ENCODE results near the gene NTM. TPM values are rescaled to one million over a fixed set of nuclear protein-coding genes. Genes with fewer than 3 reads are reported as not detected.

The NTM gene
- total and polyA plus RNA-seq, 2 of the 8 experiments (the other 6 are each of a cell fraction or from before 2014, with no cell fraction given) = 13.4 to 20.0 TPM

- Histone ChIP-seq H3K23ac (ENCODE audit: insufficient read length) (no peak overlapping the region), H3K4ac (replicated peaks; ENCODE audit: insufficient read length, low read depth, low read length) (no peak overlapping the region), H3K4me2 (ENCODE audit: insufficient read depth in 1 of 2, low read depth in 2 of 2, low read length in 2 of 2) (no peak overlapping the region), H3K79me2 (ENCODE audit: control insufficient read depth in 1 of 2, insufficient read depth in 2 of 2, low read length in 2 of 2) (no peaks in the 10 kb centered on the region), H2BK20ac (ENCODE audit: low read length) (no peak overlapping the region), H3K18ac (ENCODE audit: extremely low read depth, low read length) (no peak overlapping the region), H2BK15ac (ENCODE audit: low read length) (no peak overlapping the region), H3K56ac (replicated peaks; ENCODE audit: insufficient read length, low read depth, low read length) (no peak overlapping the region), H3K9ac (replicated peaks in 1 of 4; ENCODE audit: extremely low read depth in 1 of 4, low read depth in 3 of 4, low read length in 3 of 4) (no peak overlapping the region), H4K8ac (ENCODE audit: extremely low read depth, insufficient read depth, low read length) (no peak overlapping the region), H2AK5ac (ENCODE audit: low read depth, low read length) (no peak overlapping the region), H2AFZ (ENCODE audit: low read length) (no peak overlapping the region), H2BK120ac (replicated peaks; ENCODE audit: low read depth, low read length) (no peak overlapping the region), H3K4me3 (ENCODE audit: extremely low read depth in 1 of 4, insufficient read depth in 2 of 4, low read depth in 3 of 4, low read length in 4 of 4) (no peak overlapping the region), H2BK5ac (ENCODE audit: low read depth, low read length) (no peak overlapping the region), H4K91ac (replicated peaks; ENCODE audit: insufficient read length, low read length) (no peak overlapping the region), H3K4me1 (replicated peaks in 1 of 4; ENCODE audit: control insufficient read depth in 3 of 4, insufficient read depth in 4 of 4, low read length in 3 of 4) (peaks cover 0 to 5% (median 0%) of the 10 kb centered on the region in 4 experiments; a peak in 2 of 7 replicates), H3K36me3 (ENCODE audit: control insufficient read depth in 2 of 4, insufficient read depth in 4 of 4, low read length in 3 of 4) (no peaks in the 10 kb centered on the region), H4K20me1 (replicated peaks in 1 of 2; ENCODE audit: control insufficient read depth in 1 of 2, insufficient read depth in 2 of 2, low read length in 2 of 2) (no peaks in the 10 kb centered on the region), H3K27me3 (replicated peaks in 1 of 4; ENCODE audit: control insufficient read depth in 3 of 4, extremely low read depth in 1 of 4, insufficient read depth in 3 of 4, low read length in 3 of 4) (no peaks in the 10 kb centered on the region), H3K79me1 (ENCODE audit: low read depth, low read length) (no peaks in the 10 kb centered on the region), H3K9me3 (ENCODE audit: insufficient read depth in 2 of 2, low read depth in 1 of 2, low read length in 1 of 2) (no peaks in the 10 kb centered on the region), H2BK12ac (ENCODE audit: low read depth, low read length) (no peak overlapping the region), H4K5ac (ENCODE audit: insufficient read length, low read depth, low read length) (no peak overlapping the region), H3K14ac (ENCODE audit: insufficient read length) (no peak overlapping the region), H3K23me2 (ENCODE audit: low read depth, low read length) (no peaks in the 10 kb centered on the region), H3K27ac (ENCODE audit: low read depth, low read length) (no peak overlapping the region)
- WGBS, 2 experiments (ENCODE audit: extremely low coverage in 1 of 2, insufficient coverage in 1 of 2, insufficient read length in 1 of 2, insufficient replicate concordance in 2 of 2, low coverage in 1 of 2, low lambda C conversion rate in 2 of 2, missing lambda C conversion rate in 1 of 2) = 94% methylated on average over 5 of the region's 5 CpGs; no CpG with 5 or more reads in 1 of the 2 experiments
- POLR2A ChIA-PET (ENCODE audit: partially characterized antibody) = no interaction called here
- no peak for DNase-seq (ENCODE audit: low read depth in 1 of 2, low spot score in 2 of 2)
- CTCF ChIA-PET (ENCODE audit: partially characterized antibody) = interaction anchor here (0.6 to 6.5 kb wide), 10 partner anchors 10 to 1296 kb away, joined by 3 to 74 read pairs (median 5); no protein-coding TSS in a partner anchor
- no peak for FAIRE-seq
- TF ChIP-seq TEAD4 (IDR thresholded peaks at IDR 0.05; ENCODE audit: low read depth, low read length) (no peak), SAP30 (IDR thresholded peaks at IDR 0.05; ENCODE audit: insufficient read depth, insufficient replicate concordance, low read length) (no peak), POU5F1 (IDR thresholded peaks at IDR 0.05; ENCODE audit: low read depth, low read length) (no peak), KDM1A (IDR thresholded peaks at IDR 0.05; ENCODE audit: borderline replicate concordance, low read length) (no peak), ZNF274 (IDR thresholded peaks at IDR 0.05; ENCODE audit: borderline replicate concordance, extremely low read depth, low read length) (no peak), POLR2A (IDR thresholded peaks at IDR 0.05; ENCODE audit: control extremely low read depth in 1 of 2, low read depth in 2 of 2, low read length in 2 of 2) (no peak), NANOG (IDR thresholded peaks at IDR 0.05; ENCODE audit: insufficient read depth, low read depth, low read length, poor library complexity, severe bottlenecking) (no peak), ATF2 (IDR thresholded peaks at IDR 0.05; ENCODE audit: low read length) (no peak), CTBP2 (IDR thresholded peaks at IDR 0.05; ENCODE audit: borderline replicate concordance, insufficient read depth, insufficient read length, low read length) (no peak), SRF (IDR thresholded peaks at IDR 0.05; ENCODE audit: low read depth, low read length) (no peak), BRCA1 (IDR thresholded peaks at IDR 0.05; ENCODE audit: low read depth, low read length) (no peak), CREB1 (IDR thresholded peaks at IDR 0.05) (no peak)
- TF ChIP-seq, protein P1, sequence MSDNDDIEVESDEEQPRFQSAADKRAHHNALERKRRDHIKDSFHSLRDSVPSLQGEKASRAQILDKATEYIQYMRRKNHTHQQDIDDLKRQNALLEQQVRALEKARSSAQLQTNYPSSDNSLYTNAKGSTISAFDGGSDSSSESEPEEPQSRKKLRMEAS (IDR thresholded peaks at IDR 0.05) = no peak
These were observed 393.7 kb downstream of the NTM start for GRCh38 chr11:131764126-131764525.
